ENCODE data around the gene RCBTB2.

DNA sequence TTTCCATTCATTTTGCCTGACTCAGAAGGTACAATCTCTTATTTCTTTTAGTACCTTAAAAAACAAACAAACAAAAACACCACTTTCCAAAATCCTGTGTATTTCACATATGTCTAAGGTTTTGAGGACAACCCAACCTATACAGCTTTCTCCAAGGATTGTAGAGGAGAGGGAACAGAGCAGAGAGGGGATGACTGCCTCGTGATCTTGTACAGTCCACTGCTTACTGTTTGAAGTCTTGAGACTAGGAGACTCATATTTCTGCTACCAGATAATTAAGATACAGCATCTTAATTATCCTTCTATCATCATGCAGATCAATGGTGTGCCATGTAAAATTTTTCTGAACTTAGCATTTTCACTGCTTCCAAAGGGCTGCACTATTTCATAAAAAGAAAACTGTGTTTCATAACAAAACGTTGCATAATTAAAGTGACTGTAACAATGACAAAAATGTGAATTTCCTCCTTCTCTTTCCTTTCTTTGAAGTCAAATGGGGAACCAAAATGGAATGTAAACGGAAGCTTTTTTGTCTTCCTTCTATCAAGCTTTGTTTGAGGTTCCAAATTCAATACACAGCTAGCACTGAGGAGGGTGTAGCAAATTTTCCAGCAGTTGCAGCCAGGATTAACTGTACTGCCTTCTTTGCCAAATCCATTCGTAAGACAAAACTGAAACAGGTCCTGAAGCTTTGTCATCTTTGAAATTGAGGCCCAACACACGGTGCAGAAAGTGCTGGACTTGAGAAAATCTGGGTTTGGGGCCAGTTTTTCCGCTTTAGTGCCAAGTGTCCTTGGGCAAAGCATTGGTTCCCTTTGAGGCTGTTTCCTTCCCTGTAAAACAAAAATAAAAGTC lies 34.9 kb upstream of the RCBTB2 start:
- TF ChIP-seq, protein P1, sequence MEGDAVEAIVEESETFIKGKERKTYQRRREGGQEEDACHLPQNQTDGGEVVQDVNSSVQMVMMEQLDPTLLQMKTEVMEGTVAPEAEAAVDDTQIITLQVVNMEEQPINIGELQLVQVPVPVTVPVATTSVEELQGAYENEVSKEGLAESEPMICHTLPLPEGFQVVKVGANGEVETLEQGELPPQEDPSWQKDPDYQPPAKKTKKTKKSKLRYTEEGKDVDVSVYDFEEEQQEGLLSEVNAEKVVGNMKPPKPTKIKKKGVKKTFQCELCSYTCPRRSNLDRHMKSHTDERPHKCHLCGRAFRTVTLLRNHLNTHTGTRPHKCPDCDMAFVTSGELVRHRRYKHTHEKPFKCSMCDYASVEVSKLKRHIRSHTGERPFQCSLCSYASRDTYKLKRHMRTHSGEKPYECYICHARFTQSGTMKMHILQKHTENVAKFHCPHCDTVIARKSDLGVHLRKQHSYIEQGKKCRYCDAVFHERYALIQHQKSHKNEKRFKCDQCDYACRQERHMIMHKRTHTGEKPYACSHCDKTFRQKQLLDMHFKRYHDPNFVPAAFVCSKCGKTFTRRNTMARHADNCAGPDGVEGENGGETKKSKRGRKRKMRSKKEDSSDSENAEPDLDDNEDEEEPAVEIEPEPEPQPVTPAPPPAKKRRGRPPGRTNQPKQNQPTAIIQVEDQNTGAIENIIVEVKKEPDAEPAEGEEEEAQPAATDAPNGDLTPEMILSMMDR (IDR thresholded peaks at IDR 0.05; ENCODE audit: low read depth, low read length, poor library complexity, severe bottlenecking), result no peak
- no peak for TF ChIP-seq EZH2phosphoT487 (IDR thresholded peaks at IDR 0.05; ENCODE audit: borderline replicate concordance, low read length)

All from DOHH2 (cell line).